Activated CD8-positive, alpha-beta T cell treated with anti-CD3 and anti-CD28 coated beads, Interleukin-2, amount 10 ng/mL, durations not matched to agents 7 days and 5 days (primary cell): ENCODE measurements around the gene CCDC92B. TPM values are rescaled to one million over a fixed set of nuclear protein-coding genes. Genes with fewer than 3 reads are reported as not detected.
A peak's percentile ranks its signal among the peaks of the same experiment; 100 is the strongest.

Experiments used
- ATAC-seq: fragments of 150-1000 bp; cut with Tn5 transposase; one replicate; pipeline ENCODE4 v1.10.0; 2021; ENCODE audit warnings: moderate library complexity
- CTCF ChIA-PET: fragments of 350-600 bp; sonication (Branson Sonifier 250); formaldehyde crosslinking; loops from one replicate; lab custom pipeline; 2021; ENCODE audit warnings: antibody characterized with exemption; lab: Charles Lee
- POLR2A ChIA-PET: fragments of 350-600 bp; sonication (Branson Sonifier 250); formaldehyde crosslinking; loops from one replicate; lab custom pipeline; 2021; ENCODE audit warnings: antibody characterized with exemption; lab: Charles Lee
- DNase-seq: peaks from one replicate; pipeline ENCODE4 v3.0.0-alpha.2; 2020
- H3K27ac Mint-ChIP-seq: one replicate; pipeline ENCODE4 v1.8.0; 2021; ENCODE audit warnings: mild to moderate bottlenecking, mixed read lengths
- H3K27me3 Mint-ChIP-seq: one replicate; pipeline ENCODE4 v1.8.0; 2021; ENCODE audit warnings: low read depth, mixed read lengths
- H3K36me3 Mint-ChIP-seq: one replicate; pipeline ENCODE4 v1.8.0; 2021; ENCODE audit warnings: low read depth, mixed read lengths
- H3K4me1 Mint-ChIP-seq: one replicate; pipeline ENCODE4 v1.8.0; 2021; ENCODE audit warnings: low read depth, mixed read lengths
- H3K4me3 Mint-ChIP-seq: one replicate; pipeline ENCODE4 v1.8.0; 2021; ENCODE audit warnings: mild to moderate bottlenecking, mixed read lengths
- H3K9me3 Mint-ChIP-seq: one replicate; pipeline ENCODE4 v1.8.0; 2022; ENCODE audit warnings: mixed read lengths; ENCODE audit not compliant: insufficient read depth
- total RNA-seq, 2 experiments: library from RNA; stranded (reverse); gene quantifications; one replicate each; pipeline ENCODE4 v1.2.3, GENCODE V29; 2021

CCDC92B gene
- total RNA-seq, 2 experiments from 2014 or later, result not detected

DNA sequence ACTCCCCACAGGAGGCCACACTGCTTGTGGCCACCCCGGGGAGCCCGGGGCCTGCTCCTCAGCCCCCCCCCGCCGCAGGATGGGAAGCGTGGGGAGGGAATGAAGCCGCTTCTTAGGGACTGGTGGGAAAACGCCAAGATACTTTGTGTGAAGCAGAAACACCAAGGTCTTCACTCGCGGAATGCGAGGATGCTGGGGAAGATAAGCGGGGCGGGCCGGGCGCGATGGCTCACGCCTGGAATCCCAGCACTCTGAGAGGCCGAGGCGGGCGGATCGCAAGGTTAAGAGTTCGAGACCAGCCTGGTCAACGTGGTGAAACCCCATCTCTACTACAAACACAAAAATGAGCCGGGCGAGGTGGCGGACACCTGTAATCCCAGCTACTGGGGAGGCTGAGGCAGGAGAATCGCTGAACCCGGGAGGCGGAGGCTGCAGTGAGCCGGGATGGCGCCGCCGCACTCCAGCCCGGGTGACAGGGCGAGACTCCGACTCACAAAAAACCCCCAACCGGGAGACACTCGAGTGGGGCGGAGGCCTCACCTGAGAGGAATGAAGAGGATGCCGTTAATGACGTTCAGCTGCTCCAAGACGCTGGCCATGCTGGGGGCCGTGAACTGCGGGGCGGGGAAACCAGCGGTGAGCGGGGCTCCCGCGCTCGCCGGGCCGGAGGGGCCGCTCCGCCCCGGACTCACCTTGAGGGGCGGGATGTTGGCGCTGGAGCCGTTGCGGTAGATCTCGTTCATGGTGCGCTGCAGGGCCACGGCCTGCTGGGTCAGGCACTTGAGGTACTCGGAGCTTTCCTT, 58.2 kb downstream of the CCDC92B start:
- ATAC-seq, result no peak
- peaks cover 8% of the 10 kb centered on the region for H3K4me1 Mint-ChIP-seq
- DNase-seq, result no peak
- POLR2A ChIA-PET, result no interaction called here
- no peak overlapping the region for H3K27ac Mint-ChIP-seq
- H3K36me3 Mint-ChIP-seq, result peaks cover 19% of the 10 kb centered on the region
- H3K27me3 Mint-ChIP-seq, result no peaks in the 10 kb centered on the region
- H3K4me3 Mint-ChIP-seq, result no peak overlapping the region
- H3K9me3 Mint-ChIP-seq, result no peaks in the 10 kb centered on the region
- CTCF ChIA-PET, result no interaction called here

DNA sequence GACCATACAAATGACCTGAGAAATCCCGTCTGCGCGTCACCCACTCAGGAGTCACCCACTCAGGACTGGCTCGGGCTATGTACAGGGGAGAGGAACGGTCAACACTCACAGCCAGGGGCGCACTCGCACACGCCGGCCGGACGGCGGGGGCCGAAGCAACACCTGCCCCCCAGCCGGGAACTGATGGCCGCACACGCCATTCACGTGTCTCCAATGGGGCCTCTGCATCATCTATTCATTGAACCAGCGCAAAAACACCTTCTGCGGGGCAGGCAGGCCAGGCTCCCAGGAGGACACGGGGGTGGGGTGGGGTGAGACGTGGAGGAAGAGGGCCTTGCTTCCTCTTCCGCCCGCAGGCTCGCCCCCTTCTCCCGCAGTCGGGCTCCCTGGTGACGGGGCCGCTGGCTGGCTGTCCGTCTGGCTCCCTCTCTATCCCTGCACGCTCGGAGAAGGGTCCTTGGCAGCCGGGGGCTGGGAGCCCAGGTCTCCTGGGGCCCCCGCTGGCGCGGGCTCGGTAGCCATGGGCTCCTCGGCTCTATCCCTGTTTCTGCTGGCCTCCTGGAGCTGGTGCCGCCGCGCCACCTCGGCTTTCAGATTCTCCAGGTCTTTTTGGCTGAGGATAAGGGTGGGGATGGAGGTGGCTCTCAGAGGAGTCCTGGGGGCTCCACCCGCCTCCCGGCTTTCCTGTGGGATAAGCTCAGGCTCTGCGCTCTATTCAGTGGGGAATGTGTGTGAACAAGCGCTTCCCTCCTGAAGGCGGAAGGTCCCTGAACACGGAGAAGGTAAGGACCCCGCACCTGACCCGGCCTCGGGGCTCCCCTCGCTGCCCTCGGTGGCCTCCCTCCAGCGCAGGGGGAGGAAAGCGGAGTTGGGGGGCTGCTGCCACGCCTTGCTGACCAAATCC, 59.0 kb downstream of the CCDC92B start:
- H3K4me3 Mint-ChIP-seq, result no peak overlapping the region
- no peak for ATAC-seq
- no peaks in the 10 kb centered on the region for H3K27me3 Mint-ChIP-seq
- no peak overlapping the region for H3K27ac Mint-ChIP-seq
- no peak for DNase-seq
- ChIA-PET POLR2A (no interaction called here), CTCF (no interaction called here)
- peaks cover 8% of the 10 kb centered on the region for H3K4me1 Mint-ChIP-seq
- peaks cover 19% of the 10 kb centered on the region for H3K36me3 Mint-ChIP-seq
- no peaks in the 10 kb centered on the region for H3K9me3 Mint-ChIP-seq

DNA sequence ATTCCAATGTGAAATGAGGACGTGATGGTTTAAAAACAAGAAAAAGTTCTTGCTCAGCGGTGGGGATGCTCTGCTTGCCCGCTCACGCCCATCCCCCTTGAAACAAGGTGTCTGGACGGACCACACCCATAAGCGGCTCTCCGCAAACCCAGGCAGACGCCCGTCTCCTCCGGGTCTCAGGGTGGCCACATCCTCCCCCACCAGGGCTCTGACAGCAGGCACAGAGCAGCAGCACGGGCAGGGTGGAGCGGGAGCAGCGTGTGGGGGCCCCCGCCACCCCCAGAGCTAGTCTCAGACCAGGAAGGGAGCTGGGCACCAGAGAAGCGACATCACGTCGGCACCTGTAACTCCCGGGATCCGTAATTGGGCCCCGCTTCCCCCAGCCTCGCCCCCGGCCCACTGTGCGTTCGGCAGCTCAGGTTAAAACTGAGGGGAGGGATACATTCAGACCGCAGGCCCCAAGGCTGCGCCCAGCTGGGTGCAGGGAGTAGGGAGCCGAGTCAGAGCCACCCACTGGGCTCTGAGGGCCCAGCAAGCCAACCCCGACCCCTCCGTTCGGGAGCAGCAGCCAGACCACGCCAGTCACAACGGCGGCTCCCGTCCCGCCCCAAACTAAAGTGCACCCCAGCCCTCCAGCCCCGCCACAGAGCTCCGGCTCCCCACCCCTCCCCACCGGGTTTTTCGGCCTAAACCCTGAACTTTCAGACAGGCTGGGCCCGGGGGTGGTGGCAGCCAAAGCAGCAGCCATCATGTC, 59.9 kb downstream of the CCDC92B start:
- no peaks in the 10 kb centered on the region for H3K9me3 Mint-ChIP-seq
- ChIA-PET CTCF (interaction anchor here (1.5 kb wide), 1 partner anchor 307 kb away, joined by 4 read pairs; no protein-coding TSS in a partner anchor), POLR2A (no interaction called here)
- peak overlapping the region; percentile 25 for H3K27ac Mint-ChIP-seq
- peak; percentile 43 for DNase-seq
- peaks cover 8% of the 10 kb centered on the region for H3K4me1 Mint-ChIP-seq
- H3K4me3 Mint-ChIP-seq, result no peak overlapping the region
- H3K27me3 Mint-ChIP-seq, result no peaks in the 10 kb centered on the region
- peak; percentile 25 for ATAC-seq
- H3K36me3 Mint-ChIP-seq, result peaks cover 19% of the 10 kb centered on the region

DNA sequence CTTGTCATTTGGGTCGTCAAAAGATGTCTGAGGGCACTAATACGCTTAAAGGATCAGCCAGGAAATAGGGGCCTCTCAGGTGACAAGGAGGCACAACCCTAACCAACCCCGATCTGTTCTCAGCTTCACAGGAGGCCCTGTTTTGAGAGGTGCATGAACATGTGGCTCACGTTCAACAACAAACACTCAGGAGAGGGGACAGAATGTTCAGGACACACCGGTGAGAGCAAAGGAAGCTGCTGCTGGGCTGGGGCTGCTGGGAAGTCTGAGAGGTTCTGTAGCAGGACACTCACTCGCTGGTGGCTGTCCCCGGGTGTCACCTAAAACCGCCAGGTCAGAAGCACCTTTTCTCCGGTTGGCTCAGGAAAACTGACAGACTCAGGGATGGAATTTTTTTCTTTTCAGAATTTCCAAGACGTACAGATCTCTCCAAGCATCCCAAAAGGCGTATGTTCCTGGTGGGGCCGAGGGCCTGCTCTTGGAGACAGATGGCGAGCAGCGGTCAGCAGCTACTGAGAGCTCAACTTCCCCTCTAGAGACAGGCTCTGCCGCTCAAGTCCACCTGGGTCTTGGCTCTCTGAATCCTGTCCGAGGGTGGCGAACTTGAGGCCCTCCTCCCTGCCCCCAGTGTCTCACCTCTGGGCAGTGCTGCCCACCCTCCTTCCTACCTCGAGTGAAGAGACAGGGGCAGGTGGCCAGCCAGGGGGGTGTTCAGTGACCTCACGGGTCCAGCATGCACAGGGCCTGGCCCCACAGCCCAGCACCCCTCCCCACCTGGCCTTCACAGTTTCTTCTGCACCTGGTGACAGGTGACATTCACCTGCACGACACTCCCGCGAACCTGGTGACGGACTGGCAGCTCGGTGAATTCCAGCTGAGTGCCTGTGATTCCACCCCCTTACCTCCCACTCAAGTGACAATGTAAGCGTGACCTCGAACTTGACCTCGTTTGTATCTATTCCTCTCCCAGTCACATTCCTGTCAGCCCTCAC, 60.8 kb downstream of the CCDC92B start:
- no peak for ATAC-seq
- ChIA-PET CTCF (interaction anchor here (1.5 kb wide), 1 partner anchor 306 kb away, joined by 4 read pairs; no protein-coding TSS in a partner anchor), POLR2A (no interaction called here)
- no peaks in the 10 kb centered on the region for H3K27me3 Mint-ChIP-seq
- H3K36me3 Mint-ChIP-seq, result peaks cover 24% of the 10 kb centered on the region
- no peaks in the 10 kb centered on the region for H3K9me3 Mint-ChIP-seq
- no peak overlapping the region for H3K4me3 Mint-ChIP-seq
- H3K27ac Mint-ChIP-seq, result peak overlapping the region; percentile 43
- H3K4me1 Mint-ChIP-seq, result peaks cover 8% of the 10 kb centered on the region
- DNase-seq, result peak; percentile 19

DNA sequence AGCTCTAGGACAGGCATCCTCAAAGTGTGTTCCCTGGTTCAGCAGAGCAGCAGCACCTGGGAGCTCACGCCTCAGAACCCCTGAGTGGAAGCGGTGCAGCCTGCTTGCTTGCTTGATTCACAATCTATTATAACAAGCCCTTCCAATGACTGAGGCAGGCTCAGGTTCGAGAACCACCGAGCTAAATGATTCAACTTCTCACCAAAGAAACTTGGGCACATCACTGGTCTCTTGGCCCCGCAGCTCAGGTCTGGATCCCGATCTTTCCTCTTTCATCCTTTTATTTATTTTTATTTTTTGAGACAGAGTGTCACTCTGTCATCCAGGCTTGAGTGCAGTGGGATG, 62.4 kb downstream of the CCDC92B start:
- ChIA-PET CTCF (interaction anchor here (1.2 to 1.9 kb wide), 3 partner anchors 11 to 305 kb away, joined by 4 to 5 read pairs (median 5); no protein-coding TSS in a partner anchor), POLR2A (interaction anchor here (0.7 to 1.2 kb wide), 2 partner anchors 9 to 36 kb away, joined by 4 to 5 read pairs; no protein-coding TSS in a partner anchor)
- H3K4me3 Mint-ChIP-seq, result no peak overlapping the region
- H3K27me3 Mint-ChIP-seq, result no peaks in the 10 kb centered on the region
- H3K9me3 Mint-ChIP-seq, result no peaks in the 10 kb centered on the region
- DNase-seq (no peak), ATAC-seq (no peak)
- no peak overlapping the region for H3K27ac Mint-ChIP-seq
- peaks cover 8% of the 10 kb centered on the region for H3K4me1 Mint-ChIP-seq
- H3K36me3 Mint-ChIP-seq, result peaks cover 35% of the 10 kb centered on the region

DNA sequence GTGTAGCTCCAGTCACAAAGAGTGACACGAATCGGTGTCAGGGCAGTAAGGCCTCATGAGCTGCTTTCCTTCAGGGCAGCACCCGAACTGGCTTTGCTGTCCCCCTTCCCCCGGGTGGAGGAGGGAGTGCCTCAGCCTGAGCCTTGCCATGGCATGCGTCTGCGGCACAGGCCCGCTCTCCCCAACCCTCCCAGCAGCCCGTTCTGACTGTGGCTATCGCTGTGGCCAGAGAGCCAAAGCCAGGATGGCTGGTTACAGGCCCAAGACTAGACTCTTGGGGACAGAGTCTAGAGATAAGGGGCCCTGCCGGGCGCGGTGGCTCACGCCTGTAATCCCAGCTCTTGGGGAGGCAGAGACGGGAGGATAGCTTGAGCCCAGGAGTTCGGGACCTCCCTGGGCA, 63.8 kb downstream of the CCDC92B start:
- ChIA-PET CTCF (interaction anchor here (1.2 to 1.9 kb wide), 3 partner anchors 10 to 303 kb away, joined by 4 to 5 read pairs (median 5); no protein-coding TSS in a partner anchor), POLR2A (no interaction called here)
- Mint-ChIP-seq H3K4me3 (no peak overlapping the region), H3K9me3 (no peaks in the 10 kb centered on the region), H3K4me1 (peaks cover 8% of the 10 kb centered on the region), H3K27ac (no peak overlapping the region), H3K36me3 (peaks cover 44% of the 10 kb centered on the region), H3K27me3 (no peaks in the 10 kb centered on the region)
- DNase-seq (peak; percentile 17), ATAC-seq (peak; percentile 13)

DNA sequence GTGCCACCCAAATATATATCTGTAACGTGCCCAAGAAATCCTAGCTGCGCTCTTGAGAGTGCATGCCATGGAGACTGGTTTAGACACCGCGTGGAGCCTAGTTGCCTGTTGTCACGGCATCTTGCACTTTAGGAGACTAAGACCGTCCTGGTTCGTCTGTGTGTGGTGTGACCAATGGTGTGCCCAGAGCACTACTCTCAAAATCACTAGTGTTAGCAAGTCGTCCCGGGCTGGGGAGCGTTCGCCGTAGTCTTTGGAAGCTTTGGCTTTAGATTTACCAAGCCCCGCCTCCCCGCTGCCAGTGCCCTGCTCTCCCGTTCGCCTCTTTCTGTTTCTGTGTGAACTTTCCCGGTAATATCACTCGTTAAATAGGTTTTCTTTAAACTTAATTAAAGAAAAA, 64.9 kb downstream of the CCDC92B start:
- ATAC-seq (no peak), DNase-seq (no peak)
- no peaks in the 10 kb centered on the region for H3K27me3 Mint-ChIP-seq
- ChIA-PET CTCF (interaction anchor here (1.7 kb wide), 1 partner anchor 10 kb away, joined by 5 read pairs; no protein-coding TSS in a partner anchor), POLR2A (interaction anchor here (0.6 kb wide), 1 partner anchor 10 kb away, joined by 3 read pairs; no protein-coding TSS in a partner anchor)
- H3K36me3 Mint-ChIP-seq, result peaks cover 52% of the 10 kb centered on the region
- H3K27ac Mint-ChIP-seq, result peak overlapping the region; percentile 51
- H3K4me1 Mint-ChIP-seq, result peaks cover 8% of the 10 kb centered on the region
- no peak overlapping the region for H3K4me3 Mint-ChIP-seq
- H3K9me3 Mint-ChIP-seq, result no peaks in the 10 kb centered on the region

DNA sequence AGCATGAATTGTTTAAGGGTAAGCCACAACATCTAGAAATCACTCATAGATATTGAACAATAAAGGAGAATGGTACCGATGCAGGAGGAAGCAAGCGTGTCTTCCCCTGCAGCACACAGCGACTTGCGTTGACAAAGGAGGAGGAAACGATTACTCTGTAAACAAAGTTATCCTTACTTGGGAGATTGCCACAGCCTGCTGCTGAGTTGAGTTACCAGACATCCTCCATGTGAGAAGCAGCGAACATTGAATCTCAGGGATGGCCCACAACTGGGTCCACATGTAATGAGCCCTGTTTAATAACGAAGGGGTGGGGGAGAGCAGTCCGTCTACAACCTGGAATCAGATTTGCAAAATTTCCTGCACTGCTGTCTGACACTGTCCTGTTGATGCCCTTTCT, 65.5 kb downstream of the CCDC92B start:
- peaks cover 51% of the 10 kb centered on the region for H3K36me3 Mint-ChIP-seq
- CTCF ChIA-PET, result interaction anchor here (1.7 kb wide), 1 partner anchor 10 kb away, joined by 5 read pairs; no protein-coding TSS in a partner anchor
- H3K27ac Mint-ChIP-seq, result peak overlapping the region; percentile 51
- ATAC-seq, result no peak
- no peaks in the 10 kb centered on the region for H3K9me3 Mint-ChIP-seq
- POLR2A ChIA-PET, result no interaction called here
- DNase-seq, result no peak
- H3K4me1 Mint-ChIP-seq, result peaks cover 4% of the 10 kb centered on the region
- no peaks in the 10 kb centered on the region for H3K27me3 Mint-ChIP-seq
- H3K4me3 Mint-ChIP-seq, result no peak overlapping the region

DNA sequence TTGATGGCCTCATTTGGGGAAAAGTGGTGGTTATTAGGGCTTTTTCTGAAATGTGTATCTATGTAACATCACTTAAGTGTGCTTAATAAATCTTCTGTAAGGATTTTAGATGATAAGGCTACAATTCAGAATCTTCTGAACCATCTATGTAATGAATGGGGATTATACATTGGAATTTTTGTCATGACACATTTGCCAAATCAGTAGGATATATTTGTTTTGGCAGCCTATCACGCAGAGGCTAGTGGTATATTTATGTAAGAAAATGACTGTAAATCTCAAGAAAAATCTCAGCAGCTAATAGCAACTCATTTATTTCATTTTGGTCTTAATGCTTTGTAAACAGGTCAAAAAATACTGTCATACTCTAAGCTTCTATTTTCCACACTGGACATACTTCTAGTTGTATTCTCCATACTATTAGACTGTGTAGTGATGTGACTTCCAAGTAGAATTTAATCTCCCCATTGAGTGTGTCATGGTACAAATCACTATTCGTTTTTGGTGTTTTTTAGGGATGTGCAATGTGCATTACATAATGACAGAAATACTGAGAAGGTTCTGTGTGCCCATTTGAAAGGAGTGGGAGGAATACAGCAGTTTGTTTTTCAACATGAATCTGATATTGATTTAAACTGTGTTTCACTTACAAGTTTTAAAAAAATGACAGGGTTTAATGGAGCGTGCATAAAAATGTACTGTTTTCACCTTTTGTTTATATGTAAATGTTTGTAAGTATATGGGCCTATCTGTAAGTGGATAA, 67.1 kb downstream of the CCDC92B start:
- H3K36me3 Mint-ChIP-seq, result peaks cover 48% of the 10 kb centered on the region
- CTCF ChIA-PET, result no interaction called here

DNA sequence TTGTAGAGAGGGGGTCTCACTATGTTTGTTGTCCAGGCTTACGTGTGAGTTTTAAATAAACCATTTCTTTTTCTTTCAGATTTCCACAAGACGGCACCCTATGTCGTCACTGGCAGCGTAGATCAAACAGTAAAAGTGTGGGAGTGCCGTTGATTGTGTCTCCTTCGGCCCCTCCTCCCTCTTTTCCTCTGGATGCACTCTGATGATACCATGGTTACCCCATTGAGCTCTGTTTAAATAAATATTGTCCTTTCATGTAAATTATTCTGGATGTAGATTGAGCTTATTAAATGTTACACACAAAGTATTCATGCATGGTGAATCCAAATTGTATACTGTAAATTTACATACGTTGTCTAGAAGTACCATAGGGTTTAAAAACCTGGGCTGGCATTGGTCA, 67.8 kb downstream of the CCDC92B start:
- Mint-ChIP-seq H3K27ac (no peak overlapping the region), H3K4me3 (no peak overlapping the region), H3K4me1 (no peaks in the 10 kb centered on the region), H3K27me3 (no peaks in the 10 kb centered on the region), H3K9me3 (no peaks in the 10 kb centered on the region), H3K36me3 (peaks cover 53% of the 10 kb centered on the region)
- POLR2A ChIA-PET, result no interaction called here
- CTCF ChIA-PET, result no interaction called here
- DNase-seq (no peak), ATAC-seq (no peak)

More for the DNA sequence above, 67.1 kb downstream of the CCDC92B start:
- Mint-ChIP-seq H3K4me1 (no peaks in the 10 kb centered on the region), H3K27me3 (no peaks in the 10 kb centered on the region), H3K27ac (no peak overlapping the region), H3K9me3 (no peaks in the 10 kb centered on the region), H3K4me3 (no peak overlapping the region)
- POLR2A ChIA-PET, result no interaction called here
- ATAC-seq (no peak), DNase-seq (no peak)
